ENCODE data around the gene SSBP2. TPM values are rescaled to one million over a fixed set of nuclear protein-coding genes. Genes with fewer than 3 reads are reported as not detected.

Gene SSBP2
- total RNA-seq, 2 experiments from 2014 or later = 48.2 to 50.6 TPM

GRCh38 chr5:81762853-81763252 is 12.0 kb upstream of the SSBP2 start:
- ChIA-PET CTCF (interaction anchor here (0.8 to 1.2 kb wide), 2 partner anchors 8 to 12 kb away, joined by 3 to 4 read pairs; partner anchors contain the start of gene SSBP2), POLR2A (no interaction called here)
- no peak overlapping the region for H3K4me3 Mint-ChIP-seq
- peaks cover 18% of the 10 kb centered on the region for H3K4me1 Mint-ChIP-seq
- no peak overlapping the region for H3K27ac Mint-ChIP-seq
- H3K9me3 Mint-ChIP-seq = peaks cover 2% of the 10 kb centered on the region
- H3K27me3 Mint-ChIP-seq = no peaks in the 10 kb centered on the region
- no peaks in the 10 kb centered on the region for H3K36me3 Mint-ChIP-seq (ENCODE audit: low read depth)
- DNase-seq = no peak

- Mint-ChIP-seq H3K36me3 (ENCODE audit: low read depth) (no peaks in the 10 kb centered on the region), H3K9me3 (peaks cover 2% of the 10 kb centered on the region), H3K4me1 (peaks cover 18% of the 10 kb centered on the region), H3K4me3 (no peak overlapping the region), H3K27me3 (no peaks in the 10 kb centered on the region), H3K27ac (no peak overlapping the region)
- CTCF ChIA-PET = interaction anchor here (1.2 kb wide), 1 partner anchor 11 kb away, joined by 4 read pairs; the partner anchor contains the start of gene SSBP2
- no peak for DNase-seq
- POLR2A ChIA-PET = no interaction called here
Measured at GRCh38 chr5:81762401-81762800, 11.5 kb upstream of the SSBP2 start.

GRCh38 chr5:81761970-81762369 is 11.1 kb upstream of the SSBP2 start:
- H3K4me3 Mint-ChIP-seq = no peak overlapping the region
- POLR2A ChIA-PET = no interaction called here
- peaks cover 18% of the 10 kb centered on the region for H3K4me1 Mint-ChIP-seq
- H3K27ac Mint-ChIP-seq = no peak overlapping the region
- no peaks in the 10 kb centered on the region for H3K27me3 Mint-ChIP-seq
- H3K36me3 Mint-ChIP-seq (ENCODE audit: low read depth) = no peaks in the 10 kb centered on the region
- no peak for DNase-seq
- CTCF ChIA-PET = interaction anchor here (1.2 to 1.5 kb wide), 2 partner anchors 11 kb away, joined by 3 to 4 read pairs; partner anchors contain the start of gene SSBP2
- H3K9me3 Mint-ChIP-seq = peaks cover 2% of the 10 kb centered on the region

GRCh38 chr5:81761270-81761669 is 10.4 kb upstream of the SSBP2 start:
- Mint-ChIP-seq H3K27ac (no peak overlapping the region), H3K36me3 (ENCODE audit: low read depth) (no peaks in the 10 kb centered on the region), H3K4me3 (no peak overlapping the region), H3K27me3 (no peaks in the 10 kb centered on the region), H3K9me3 (peaks cover 2% of the 10 kb centered on the region), H3K4me1 (peaks cover 18% of the 10 kb centered on the region)
- ChIA-PET POLR2A (no interaction called here), CTCF (interaction anchor here (1.5 kb wide), 1 partner anchor 10 kb away, joined by 3 read pairs; the partner anchor contains the start of gene SSBP2)
- no peak for DNase-seq

- Mint-ChIP-seq H3K27me3 (no peaks in the 10 kb centered on the region), H3K9me3 (peaks cover 2% of the 10 kb centered on the region), H3K4me1 (peaks cover 18% of the 10 kb centered on the region), H3K27ac (no peak overlapping the region), H3K4me3 (no peak overlapping the region), H3K36me3 (ENCODE audit: low read depth) (no peaks in the 10 kb centered on the region)
- ChIA-PET CTCF (interaction anchor here (1.5 kb wide), 1 partner anchor 10 kb away, joined by 3 read pairs; the partner anchor contains the start of gene SSBP2), POLR2A (no interaction called here)
- no peak for DNase-seq
Measured at GRCh38 chr5:81760521-81760920, 9.6 kb upstream of the SSBP2 start.

- CTCF ChIA-PET = interaction anchor here (0.6 kb wide), 1 partner anchor 393 kb away, joined by 3 read pairs; no protein-coding TSS in a partner anchor
- POLR2A ChIA-PET = no interaction called here
- peaks cover 2% of the 10 kb centered on the region for H3K27me3 Mint-ChIP-seq
- H3K4me3 Mint-ChIP-seq = no peak overlapping the region
- peaks cover 2% of the 10 kb centered on the region for H3K9me3 Mint-ChIP-seq
- H3K36me3 Mint-ChIP-seq (ENCODE audit: low read depth) = no peaks in the 10 kb centered on the region
- H3K4me1 Mint-ChIP-seq = peaks cover 18% of the 10 kb centered on the region
- no peak for DNase-seq
- H3K27ac Mint-ChIP-seq = no peak overlapping the region
Measured at GRCh38 chr5:81759632-81760005, 8.7 kb upstream of the SSBP2 start.

- POLR2A ChIA-PET = no interaction called here
- H3K27me3 Mint-ChIP-seq = peaks cover 7% of the 10 kb centered on the region
- no peak overlapping the region for H3K27ac Mint-ChIP-seq
- no peak overlapping the region for H3K4me3 Mint-ChIP-seq
- H3K36me3 Mint-ChIP-seq (ENCODE audit: low read depth) = peaks cover 6% of the 10 kb centered on the region
- H3K9me3 Mint-ChIP-seq = peaks cover 2% of the 10 kb centered on the region
- DNase-seq = no peak
- H3K4me1 Mint-ChIP-seq = peaks cover 21% of the 10 kb centered on the region
- CTCF ChIA-PET = no interaction called here
Measured at GRCh38 chr5:81757404-81757803, 6.5 kb upstream of the SSBP2 start.

GRCh38 chr5:81756016-81756415 is 5.1 kb upstream of the SSBP2 start:
- Mint-ChIP-seq H3K27me3 (peaks cover 7% of the 10 kb centered on the region), H3K9me3 (peaks cover 2% of the 10 kb centered on the region), H3K4me3 (no peak overlapping the region), H3K4me1 (peaks cover 24% of the 10 kb centered on the region), H3K27ac (no peak overlapping the region), H3K36me3 (ENCODE audit: low read depth) (peaks cover 8% of the 10 kb centered on the region)
- ChIA-PET POLR2A (no interaction called here), CTCF (interaction anchor here (1.0 to 1.3 kb wide), 3 partner anchors 16 to 101 kb away, joined by 3 read pairs; no protein-coding TSS in a partner anchor)
- DNase-seq = no peak

GRCh38 chr5:81755320-81755719 is 4.4 kb upstream of the SSBP2 start:
- DNase-seq = no peak
- Mint-ChIP-seq H3K27ac (no peak overlapping the region), H3K9me3 (peaks cover 2% of the 10 kb centered on the region), H3K27me3 (peaks cover 7% of the 10 kb centered on the region), H3K36me3 (ENCODE audit: low read depth) (peaks cover 8% of the 10 kb centered on the region), H3K4me1 (peaks cover 20% of the 10 kb centered on the region), H3K4me3 (no peak overlapping the region)
- POLR2A ChIA-PET = no interaction called here
- CTCF ChIA-PET = interaction anchor here (1.0 to 1.3 kb wide), 4 partner anchors 8 to 102 kb away, joined by 3 read pairs; no protein-coding TSS in a partner anchor

- peaks cover 7% of the 10 kb centered on the region for H3K27me3 Mint-ChIP-seq
- H3K27ac Mint-ChIP-seq = no peak overlapping the region
- DNase-seq = no peak
- ChIA-PET POLR2A (interaction anchor here (0.7 kb wide), 1 partner anchor 97 kb away, joined by 3 read pairs; no protein-coding TSS in a partner anchor), CTCF (interaction anchor here (0.5 to 1.3 kb wide), 4 partner anchors 9 to 119 kb away, joined by 3 to 5 read pairs (median 4); no protein-coding TSS in a partner anchor)
- peaks cover 2% of the 10 kb centered on the region for H3K9me3 Mint-ChIP-seq
- H3K4me3 Mint-ChIP-seq = no peak overlapping the region
- H3K4me1 Mint-ChIP-seq = peaks cover 19% of the 10 kb centered on the region
- peaks cover 8% of the 10 kb centered on the region for H3K36me3 Mint-ChIP-seq (ENCODE audit: low read depth)
Measured at GRCh38 chr5:81754621-81755020, 3.7 kb upstream of the SSBP2 start.

GRCh38 chr5:81753429-81753828 is 2.5 kb upstream of the SSBP2 start:
- H3K27me3 Mint-ChIP-seq = peaks cover 7% of the 10 kb centered on the region
- ChIA-PET POLR2A (no interaction called here), CTCF (interaction anchor here (0.8 kb wide), 1 partner anchor 98 kb away, joined by 3 read pairs; no protein-coding TSS in a partner anchor)
- peak overlapping the region; percentile 27 for H3K4me3 Mint-ChIP-seq
- no peaks in the 10 kb centered on the region for H3K9me3 Mint-ChIP-seq
- no peak overlapping the region for H3K27ac Mint-ChIP-seq
- H3K36me3 Mint-ChIP-seq (ENCODE audit: low read depth) = peaks cover 8% of the 10 kb centered on the region
- DNase-seq = no peak
- H3K4me1 Mint-ChIP-seq = peaks cover 21% of the 10 kb centered on the region

- ChIA-PET CTCF (interaction anchor here (0.8 kb wide), 1 partner anchor 99 kb away, joined by 3 read pairs; no protein-coding TSS in a partner anchor), POLR2A (interaction anchor here (2.4 kb wide), 1 partner anchor 99 kb away, joined by 37 read pairs; no protein-coding TSS in a partner anchor)
- peaks cover 8% of the 10 kb centered on the region for H3K36me3 Mint-ChIP-seq (ENCODE audit: low read depth)
- no peak for DNase-seq
- peak overlapping the region; percentile 83 for H3K27ac Mint-ChIP-seq
- peaks cover 26% of the 10 kb centered on the region for H3K4me1 Mint-ChIP-seq
- H3K4me3 Mint-ChIP-seq = peak overlapping the region; percentile 90
- no peaks in the 10 kb centered on the region for H3K9me3 Mint-ChIP-seq
- peaks cover 7% of the 10 kb centered on the region for H3K27me3 Mint-ChIP-seq
Measured at GRCh38 chr5:81752644-81752963, 1.7 kb upstream of the SSBP2 start.

- peak overlapping the region; percentile 83 for H3K27ac Mint-ChIP-seq
- H3K4me1 Mint-ChIP-seq = peaks cover 30% of the 10 kb centered on the region
- CTCF ChIA-PET = interaction anchor here (1.0 to 1.3 kb wide), 2 partner anchors 100 to 326 kb away, joined by 3 to 11 read pairs; no protein-coding TSS in a partner anchor
- POLR2A ChIA-PET = interaction anchor here (2.4 kb wide), 1 partner anchor 99 kb away, joined by 37 read pairs; no protein-coding TSS in a partner anchor
- peaks cover 7% of the 10 kb centered on the region for H3K27me3 Mint-ChIP-seq
- peaks cover 8% of the 10 kb centered on the region for H3K36me3 Mint-ChIP-seq (ENCODE audit: low read depth)
- DNase-seq = no peak
- H3K9me3 Mint-ChIP-seq = no peaks in the 10 kb centered on the region
- peak overlapping the region; percentile 90 for H3K4me3 Mint-ChIP-seq
Measured at GRCh38 chr5:81751836-81752643, 1.1 kb upstream of the SSBP2 start.

Data from activated CD4-positive, alpha-beta T cell treated with anti-CD3 and anti-CD28 coated beads, Interleukin-2, amount 10 ng/mL, durations not matched to agents 7 days and 5 days (primary cell).